ENCODE measurements around the gene HBA2. TPM values are rescaled to one million over a fixed set of nuclear protein-coding genes. Genes with fewer than 3 reads are reported as not detected.

HBA2 gene
- total and polyA plus RNA-seq, 9 of the 15 experiments (the other 6 are each of a cell fraction or from before 2014, with no cell fraction given), result 40.4 to 853 (median 286) TPM

- TF ChIP-seq HDAC6 (IDR thresholded peaks at IDR 0.05; ENCODE audit: low read depth, low read length), result no peak
- no peak for TF ChIP-seq MGA (IDR thresholded peaks at IDR 0.05)
- TF ChIP-seq PCBP1 (IDR thresholded peaks at IDR 0.05; ENCODE audit: low read depth, low read length, poor library complexity, severe bottlenecking), result no peak
- TF ChIP-seq GTF2B (IDR thresholded peaks at IDR 0.05; ENCODE audit: extremely low read depth, insufficient read length), result no peak
- no peak for TF ChIP-seq HLTF (IDR thresholded peaks at IDR 0.05)
- no peak for TF ChIP-seq RREB1 (CRISPR knock-in tag; IDR thresholded peaks at IDR 0.05)
- no peak for TF ChIP-seq ZZZ3 (IDR thresholded peaks at IDR 0.05)
- TF ChIP-seq SREBF1 (IDR thresholded peaks at IDR 0.05; ENCODE audit: borderline replicate concordance, low read depth, low read length), result no peak
- TF ChIP-seq ARID2 (IDR thresholded peaks at IDR 0.05), result no peak
- TF ChIP-seq SIRT6 (IDR thresholded peaks at IDR 0.05; ENCODE audit: low read depth, low read length), result no peak
Observed at GRCh38 chr16:143047-143446, 29.6 kb upstream of the HBA2 start (continued).
